GM18498 (cell line): ENCODE data around the gene EPHA3.

Experiments used
- ATAC-seq: cut with Tn5 transposase; IDR thresholded peaks from one replicate; pipeline ENCODE4 v1.9.1; 2021; ENCODE audit warnings: mild to moderate bottlenecking, moderate library complexity; ENCODE audit not compliant: unreplicated experiment

EPHA3 gene

DNA sequence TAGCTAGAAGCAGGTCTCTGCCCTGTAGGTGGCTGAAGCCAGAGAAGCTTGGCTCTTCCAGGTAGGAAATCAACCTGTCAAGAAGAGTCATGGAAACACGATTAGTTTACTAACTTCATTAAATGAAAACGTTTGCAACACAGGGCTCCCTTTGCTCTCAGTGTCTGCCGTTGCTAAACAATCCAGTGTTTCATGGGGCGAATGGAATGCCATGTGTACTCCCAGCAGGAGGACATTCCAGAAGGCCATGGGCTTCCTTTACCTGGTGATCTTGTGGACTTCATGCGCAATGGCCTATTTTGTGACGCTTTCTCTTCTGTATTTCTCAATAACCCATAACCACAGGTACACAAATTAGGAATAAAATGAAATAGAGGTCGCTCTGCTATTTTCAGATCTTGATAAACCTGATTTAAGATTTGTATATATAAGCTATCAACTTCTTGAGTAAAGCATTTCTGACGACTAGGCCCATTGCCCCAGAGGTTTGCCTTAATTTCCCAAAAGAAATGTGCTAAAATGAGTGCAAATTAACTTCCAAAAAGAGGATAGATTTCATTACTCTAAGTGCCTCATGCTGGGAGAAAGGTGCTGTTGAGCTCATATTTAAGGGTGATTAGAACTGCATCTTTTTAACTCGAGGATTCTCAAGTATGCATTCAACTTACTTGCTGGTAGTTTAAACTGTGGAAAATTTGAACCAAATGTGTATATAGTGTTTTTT, 171.0 kb downstream of the EPHA3 start:
- no peak for ATAC-seq

DNA sequence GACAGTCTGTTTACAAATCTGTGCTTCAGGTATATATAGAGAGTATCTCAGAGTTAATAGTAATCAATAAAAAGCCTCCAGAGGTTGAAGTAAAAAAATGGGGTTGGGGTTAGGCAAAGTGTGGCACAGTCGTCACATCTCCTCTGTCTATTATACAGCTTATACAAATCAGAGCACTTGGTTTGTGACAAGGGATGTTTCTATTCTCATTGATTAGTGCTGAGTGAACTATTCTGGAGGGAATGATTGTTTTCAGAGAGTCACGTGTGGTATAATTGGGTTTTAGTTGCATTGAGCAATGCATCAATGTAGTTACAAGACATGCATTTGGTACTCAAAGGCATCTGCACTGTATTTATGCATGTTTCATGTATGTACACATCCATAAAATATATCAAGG, 172.9 kb downstream of the EPHA3 start:
- no peak for ATAC-seq

DNA sequence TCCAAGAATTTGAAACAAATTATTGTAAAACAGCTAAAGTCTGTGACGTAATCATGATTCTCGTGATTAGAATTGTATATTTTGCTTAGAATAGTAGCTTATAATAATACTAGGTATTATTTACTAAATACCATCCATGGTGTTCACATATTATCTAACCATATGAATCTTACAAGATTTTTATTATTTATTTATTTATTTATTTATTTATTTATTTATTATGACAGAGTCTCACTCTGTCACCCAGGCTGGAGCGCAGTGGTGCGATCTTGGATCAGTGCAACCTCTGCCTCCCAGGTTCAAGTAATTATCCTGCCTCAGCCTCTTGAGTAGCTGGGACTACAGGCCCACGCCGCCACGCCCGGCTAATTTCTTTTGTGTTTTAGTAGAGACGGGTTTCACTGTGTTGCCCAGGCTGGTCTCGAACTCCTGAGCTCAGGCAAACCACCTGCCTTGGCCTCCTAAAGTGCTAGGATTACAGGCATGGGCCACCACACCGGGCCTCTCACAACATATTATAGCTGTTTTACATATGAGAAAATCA, 173.5 kb downstream of the EPHA3 start:
- no peak for ATAC-seq

DNA sequence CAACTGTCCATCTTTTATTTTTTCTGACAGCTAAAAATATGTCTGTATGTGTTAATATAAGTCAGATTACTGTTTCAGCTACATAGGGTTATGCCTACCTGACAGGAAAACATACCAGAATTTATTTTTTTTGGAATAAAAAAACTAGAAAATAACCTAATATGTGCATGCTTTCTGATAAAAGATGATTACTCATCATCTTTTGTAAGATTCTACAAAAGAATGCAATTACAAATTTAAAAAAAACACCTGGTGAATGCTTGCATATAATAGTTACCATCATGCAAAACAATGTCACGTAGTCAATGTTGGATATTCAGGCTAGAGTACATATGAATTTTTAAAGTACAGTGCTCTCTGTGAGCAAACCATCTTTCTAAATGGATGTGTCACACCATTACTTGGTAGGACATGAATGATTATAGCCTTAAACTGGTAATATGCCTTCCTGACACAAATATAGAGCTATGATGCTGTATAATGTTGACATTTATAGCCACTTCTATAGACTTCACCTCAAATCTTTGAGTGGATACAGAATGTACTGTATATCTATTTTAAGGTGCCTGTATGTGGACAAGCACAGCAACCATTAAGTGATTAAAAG, 180.6 kb downstream of the EPHA3 start:
- no peak for ATAC-seq

DNA sequence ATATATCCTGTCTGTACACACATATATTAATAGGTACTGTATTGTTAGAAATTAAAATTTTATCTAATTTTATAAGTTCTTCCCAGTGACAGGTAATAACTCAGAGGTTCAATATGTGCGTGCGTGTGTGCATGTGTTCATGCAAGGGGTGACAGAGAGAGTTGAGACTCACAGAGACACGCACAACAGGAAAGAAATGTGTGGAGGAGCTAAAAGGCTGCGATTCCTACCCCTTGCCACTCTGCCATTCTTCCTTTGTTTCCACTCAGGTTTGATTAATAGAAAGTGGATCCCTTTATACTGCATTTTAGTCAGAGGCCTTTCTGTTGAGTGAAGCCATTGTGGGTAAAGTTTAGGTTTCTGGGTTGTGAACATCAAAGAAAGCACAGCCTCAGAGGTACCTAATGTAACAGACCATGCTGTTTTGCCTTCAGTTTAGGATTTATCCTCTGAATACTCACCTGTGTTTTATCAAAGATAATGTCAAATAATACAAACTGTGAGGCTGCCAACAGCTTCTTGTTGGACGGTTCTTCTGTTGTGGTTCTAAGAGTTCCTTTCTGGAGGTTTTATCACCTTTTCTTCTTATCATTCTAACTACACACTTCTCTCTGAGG, 182.3 kb downstream of the EPHA3 start:
- no peak for ATAC-seq

DNA sequence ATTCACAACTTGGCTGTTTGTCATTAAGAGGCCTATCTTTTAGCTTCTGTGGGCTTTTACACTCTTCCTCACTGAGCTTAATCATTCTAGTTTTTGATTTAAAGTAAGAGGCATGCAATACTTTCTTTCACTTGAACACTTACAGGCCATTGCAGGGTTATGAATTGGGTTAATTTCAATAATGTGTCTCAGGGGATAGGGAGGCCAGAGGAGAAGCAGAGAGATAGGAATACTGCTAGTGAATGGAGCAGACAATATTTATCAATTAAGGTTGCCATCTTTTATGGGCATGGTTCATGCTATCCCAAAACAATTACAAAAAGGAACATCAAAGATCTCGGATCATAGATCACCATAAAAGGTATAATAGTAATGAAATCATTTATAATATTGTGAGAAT, 189.8 kb downstream of the EPHA3 start:
- ATAC-seq = no peak

DNA sequence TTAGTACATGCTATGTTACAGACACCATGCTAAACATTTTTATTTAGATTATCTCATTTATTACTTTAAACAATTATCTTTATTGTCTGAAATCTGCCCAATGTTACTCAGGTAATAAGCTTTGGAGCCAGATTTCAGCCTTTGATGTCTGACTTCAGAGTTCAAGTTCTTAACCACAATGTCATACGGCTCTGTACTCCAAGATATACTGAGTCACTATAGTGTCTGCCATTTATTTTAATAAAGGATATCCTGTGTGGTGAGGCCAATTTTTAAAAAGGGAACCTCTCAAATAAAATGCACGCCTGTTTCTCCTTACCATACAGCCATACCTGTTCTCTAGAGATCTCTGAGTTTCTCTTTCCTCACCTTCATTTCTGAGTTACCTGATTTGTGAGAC, 193.1 kb downstream of the EPHA3 start:
- no peak for ATAC-seq

DNA sequence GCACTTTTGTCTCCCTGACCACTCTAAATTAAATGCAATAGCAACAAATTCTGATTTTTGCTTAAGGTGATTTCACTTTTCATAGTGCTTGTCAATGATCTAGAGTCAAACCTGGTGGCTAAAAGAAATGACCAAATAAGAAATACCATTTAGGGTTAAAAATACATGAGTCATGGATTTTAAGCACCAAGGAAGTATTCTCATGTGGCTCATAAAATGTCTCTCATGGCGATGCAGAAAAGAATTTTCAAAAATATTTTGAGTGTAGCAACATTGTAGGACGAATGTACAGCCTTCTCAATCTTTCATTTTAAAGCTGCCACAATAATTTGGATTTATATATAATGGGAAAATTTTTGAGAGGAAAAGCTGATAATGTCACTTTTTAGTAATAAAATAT, 193.6 kb downstream of the EPHA3 start:
- ATAC-seq = no peak

DNA sequence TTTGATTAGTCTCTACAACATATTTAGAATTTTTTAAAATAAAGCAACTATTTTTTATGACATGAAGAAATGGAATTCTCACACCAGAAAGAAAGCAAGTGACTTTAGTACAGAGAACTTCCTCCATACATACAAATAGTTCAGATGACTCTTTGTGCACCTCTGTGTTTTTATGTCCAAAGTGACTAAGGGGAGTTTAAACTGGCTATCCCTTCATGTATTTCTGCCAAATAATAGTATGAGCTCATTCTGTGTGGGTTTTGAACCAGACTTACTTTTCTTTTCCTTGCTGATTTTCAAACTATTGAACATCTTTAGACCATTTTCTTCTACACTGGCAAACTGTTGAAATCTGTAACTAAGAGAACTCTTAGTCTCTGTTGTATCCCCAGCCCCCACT, 196.3 kb downstream of the EPHA3 start:
- ATAC-seq = no peak

DNA sequence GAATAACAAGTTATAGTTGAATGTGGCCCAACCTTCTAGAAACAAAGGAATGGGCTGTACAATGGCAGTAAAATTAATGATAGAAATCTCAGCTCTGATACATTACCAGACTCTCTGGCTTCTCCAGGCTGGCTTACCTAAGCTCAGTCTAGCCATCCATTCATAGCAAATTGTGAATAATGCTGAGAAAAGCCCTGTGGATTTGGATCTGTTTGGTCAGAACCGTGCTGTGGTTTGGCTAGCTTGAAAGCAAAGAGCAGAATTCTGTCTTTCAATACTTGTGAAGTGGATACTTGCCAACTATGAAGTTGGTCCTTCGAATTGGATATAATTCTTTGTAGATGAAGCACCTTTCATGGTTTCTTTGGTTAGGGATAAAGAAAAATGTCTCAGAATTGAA, 199.1 kb downstream of the EPHA3 start:
- no peak for ATAC-seq

DNA sequence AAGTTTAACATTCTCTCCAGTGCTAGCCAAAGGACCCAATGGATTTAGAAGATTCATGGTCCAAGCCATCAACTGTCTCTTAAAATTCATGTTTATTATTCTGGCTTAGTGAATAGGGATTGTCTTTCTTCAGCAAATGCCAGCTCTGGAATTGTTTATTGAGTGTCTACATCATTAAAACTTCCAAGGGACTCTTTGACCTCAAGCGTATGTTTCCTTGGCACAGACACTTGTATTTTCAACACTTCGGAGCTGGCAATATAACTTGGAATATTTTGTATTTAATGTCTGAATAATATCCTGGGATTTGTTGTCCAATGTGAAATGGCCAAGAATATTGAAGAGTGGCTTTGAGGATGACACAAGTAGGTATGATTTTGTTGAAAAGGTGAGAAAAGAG, 204.2 kb downstream of the EPHA3 start:
- no peak for ATAC-seq

DNA sequence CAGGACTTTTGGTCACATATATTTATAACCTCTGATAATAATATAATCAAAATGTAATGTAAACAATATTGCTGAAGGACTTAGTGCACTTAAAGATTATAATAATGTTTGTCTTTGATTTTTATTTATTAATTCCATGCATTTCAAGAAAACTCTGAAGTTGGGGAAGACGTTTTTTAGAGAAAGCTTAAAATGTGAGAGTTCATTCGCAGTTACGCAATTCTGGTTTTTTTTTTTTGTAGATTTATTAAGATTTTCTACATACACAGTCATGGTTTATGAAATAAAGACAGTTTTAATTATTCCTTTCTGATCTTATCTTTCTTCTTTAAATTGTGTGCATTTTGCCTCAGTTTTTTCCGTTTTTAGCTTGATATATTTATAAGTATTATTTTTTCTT, 204.7 kb downstream of the EPHA3 start:
- no peak for ATAC-seq

DNA sequence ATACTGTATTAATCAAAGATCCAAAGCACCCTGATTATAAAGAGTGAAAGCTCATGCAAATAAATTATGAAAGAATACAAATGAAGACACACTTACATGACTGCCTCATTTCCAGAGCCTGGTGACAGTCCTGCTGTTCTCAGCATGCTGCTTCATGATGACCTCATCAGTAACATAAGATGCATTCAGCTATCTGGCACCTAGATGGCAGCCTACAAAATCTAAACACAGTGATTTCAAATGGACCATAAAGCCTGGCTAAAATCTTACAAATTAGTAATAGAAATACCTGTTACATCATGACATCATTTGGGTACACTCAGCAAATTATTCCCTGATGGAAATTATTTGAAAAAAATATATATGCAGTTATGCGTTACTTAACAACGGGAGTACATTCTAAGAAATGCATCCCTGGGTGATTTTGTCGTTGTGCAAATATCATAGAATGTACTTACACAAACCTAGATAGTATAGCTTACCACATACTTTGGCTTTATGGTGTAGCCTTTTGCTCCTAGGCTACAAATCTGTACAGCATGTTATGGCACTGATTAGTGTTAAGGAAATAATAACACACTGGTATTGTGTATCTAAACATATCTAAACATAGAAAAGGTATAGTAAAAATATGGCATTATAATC, 207.2 kb downstream of the EPHA3 start:
- no peak for ATAC-seq

DNA sequence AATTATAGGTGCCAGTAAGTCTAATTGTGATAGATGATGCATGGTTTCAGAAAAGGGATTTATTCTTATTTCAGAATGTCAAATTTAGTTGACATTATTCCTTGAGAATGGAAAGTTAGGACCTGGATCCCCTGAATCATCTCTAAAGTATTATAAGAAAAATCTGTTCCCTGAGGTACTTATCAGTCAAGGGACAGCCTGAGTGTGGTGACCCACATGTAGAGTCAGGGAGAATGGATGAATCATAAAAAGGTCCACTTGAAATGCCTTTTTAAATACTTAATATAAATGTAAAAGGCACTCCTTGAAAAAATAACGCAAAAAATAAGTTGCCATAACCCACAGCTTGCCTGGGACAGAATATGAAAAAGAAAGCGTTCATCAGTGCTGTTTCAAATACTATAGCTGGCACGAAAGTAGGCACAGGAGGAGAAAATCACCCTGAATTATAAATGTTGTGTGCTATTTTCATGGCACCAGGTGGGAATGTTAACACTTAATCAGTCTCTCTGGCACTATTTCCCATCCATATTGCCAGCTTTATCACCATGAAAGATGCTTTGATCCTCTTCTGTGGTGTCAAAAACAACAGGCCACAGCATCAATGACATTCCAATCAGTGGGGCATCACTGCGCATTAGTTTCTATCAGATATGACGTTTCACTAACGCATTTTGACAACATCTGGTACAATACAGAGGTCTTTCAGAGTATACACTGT, 208.5 kb downstream of the EPHA3 start:
- no peak for ATAC-seq

DNA sequence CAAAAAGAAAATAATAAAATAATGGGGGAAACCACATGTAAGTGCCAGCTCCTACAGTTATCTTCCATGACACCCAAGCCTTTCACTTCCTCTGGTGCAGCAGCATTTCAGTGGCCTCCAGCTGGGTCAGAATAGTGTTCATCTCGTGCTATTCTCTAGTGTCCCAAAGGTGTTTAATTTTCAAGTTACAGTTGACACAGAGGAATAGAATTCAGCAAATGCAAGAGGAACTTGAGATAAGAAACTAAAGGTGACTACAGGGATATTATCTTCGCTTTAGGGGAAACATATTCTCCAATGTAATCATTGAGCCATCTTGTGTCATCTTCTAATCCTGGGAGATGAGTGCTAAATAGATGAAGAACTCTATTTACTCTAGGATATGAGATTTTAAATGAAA, 212.8 kb downstream of the EPHA3 start:
- no peak for ATAC-seq

DNA sequence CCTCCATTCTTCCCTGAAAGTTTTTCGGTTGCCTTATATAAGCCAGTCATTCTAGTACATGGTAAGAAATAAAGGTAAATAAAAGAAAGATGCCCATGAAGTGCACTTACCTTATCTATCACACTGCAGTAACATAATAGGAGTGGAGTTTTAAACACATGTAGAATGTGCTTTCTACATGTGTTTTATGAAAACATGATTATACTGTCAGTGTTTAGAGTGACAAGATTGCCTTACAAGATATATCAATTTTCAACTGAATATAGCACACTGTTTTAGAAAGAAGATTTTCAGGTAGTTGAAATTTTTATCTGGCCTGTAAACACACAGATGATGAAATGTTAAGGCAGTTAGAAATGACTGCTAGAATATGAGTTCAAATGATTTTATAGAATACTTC, 219.6 kb downstream of the EPHA3 start:
- ATAC-seq = no peak

DNA sequence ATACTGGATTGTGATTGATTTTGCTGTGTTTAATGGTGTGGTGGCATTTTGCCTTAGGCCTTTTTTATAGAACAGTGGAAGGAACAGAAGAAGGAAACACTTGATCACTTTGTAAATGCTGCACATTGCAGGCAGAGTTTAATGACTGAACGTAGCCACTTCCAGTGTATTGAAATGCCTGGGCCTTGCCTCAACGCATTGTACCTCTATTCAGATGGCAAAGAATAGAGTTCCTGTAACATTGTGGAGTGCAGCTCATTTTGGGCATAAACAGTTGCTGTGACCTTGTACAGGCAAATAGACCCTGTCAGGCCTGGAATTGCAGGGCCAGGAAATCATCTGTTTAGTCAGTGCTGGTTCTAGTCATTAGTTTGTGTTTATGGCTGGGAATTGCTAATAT, 225.0 kb downstream of the EPHA3 start:
- ATAC-seq = no peak

DNA sequence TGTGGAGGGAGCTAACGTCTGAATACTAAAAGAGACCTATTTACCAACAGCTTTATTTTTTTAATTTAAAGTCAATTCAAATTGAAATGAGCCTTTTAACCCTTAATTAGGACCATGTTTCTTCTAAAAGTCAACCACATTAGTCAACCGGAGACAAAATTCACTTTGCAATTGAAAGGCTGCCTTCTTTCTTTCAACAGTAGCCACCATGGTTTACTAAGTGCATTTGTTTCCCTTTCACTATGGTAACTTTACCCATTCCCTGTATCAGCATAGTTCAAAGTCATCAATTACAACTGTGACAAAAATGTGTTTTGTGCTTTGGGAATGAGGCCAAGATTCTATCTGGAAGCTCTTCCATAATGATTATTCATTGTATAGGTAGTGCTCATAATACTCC, 225.4 kb downstream of the EPHA3 start:
- ATAC-seq = no peak

DNA sequence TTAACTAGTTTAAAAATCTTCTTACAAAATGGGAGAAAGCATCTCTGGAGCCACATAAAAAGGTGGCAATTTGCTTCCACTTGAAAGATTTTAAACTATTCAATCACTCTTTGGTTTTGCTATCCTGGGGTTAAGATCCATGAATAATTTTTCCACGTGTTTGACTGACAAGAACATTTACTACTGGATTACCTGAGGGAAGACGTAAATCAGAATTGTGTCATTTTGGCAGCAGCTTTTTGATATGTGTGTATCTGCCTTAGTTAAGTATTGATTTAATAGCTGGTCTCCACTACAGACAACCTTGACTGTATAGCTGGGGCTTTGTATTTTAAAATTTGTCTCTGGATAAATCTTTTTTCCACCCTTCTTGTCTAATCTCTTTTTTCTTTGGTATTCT, 228.3 kb downstream of the EPHA3 start:
- no peak for ATAC-seq

DNA sequence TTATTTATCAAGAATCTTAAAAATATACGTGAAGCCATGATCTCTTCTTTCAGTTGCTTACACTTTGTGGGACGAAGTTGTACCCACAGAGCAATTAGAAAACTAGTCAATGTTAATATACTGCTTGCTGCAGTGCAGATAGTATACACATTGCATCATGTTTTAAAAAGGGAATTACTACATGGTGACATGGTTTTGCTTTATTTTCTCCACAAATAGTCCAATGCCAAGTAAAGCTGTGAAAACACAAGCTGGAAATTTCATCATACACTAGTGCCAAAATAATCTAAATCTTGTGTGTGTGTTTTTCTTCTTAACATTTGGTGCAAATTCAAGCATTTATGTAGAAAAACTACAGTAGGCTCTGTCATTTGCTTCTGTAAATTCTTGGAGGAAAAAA, 233.0 kb downstream of the EPHA3 start:
- no peak for ATAC-seq

DNA sequence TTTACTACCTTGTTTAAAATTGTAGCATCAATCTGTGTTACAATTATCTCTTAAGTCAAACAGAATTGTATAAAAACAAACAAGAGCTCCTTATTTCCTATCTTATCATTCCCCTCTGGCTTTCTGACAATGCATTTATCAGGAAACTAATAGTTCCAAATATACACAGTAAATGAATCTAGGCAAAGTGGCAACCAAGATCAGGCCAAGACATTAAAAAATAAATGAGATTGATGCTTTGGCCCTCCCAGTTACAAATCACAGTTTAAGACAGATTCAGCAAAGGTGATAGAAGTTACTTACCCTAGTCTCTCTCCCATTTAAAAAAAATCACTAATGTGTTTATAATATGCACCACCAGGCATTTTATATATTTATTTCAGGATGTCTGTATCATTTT, 236.7 kb downstream of the EPHA3 start:
- ATAC-seq = no peak
